CD4-positive, alpha-beta T cell treated with Interleukin-15 for 1 hour (primary cell): ENCODE results near the gene ASTN2.
"Not testable (repeated sequence)": the region's sequence is repeated elsewhere in the genome, so short reads cannot be mapped to it uniquely, and the experiment has no call there.

Source experiments
- DNase-seq: peaks from one replicate; pipeline ENCODE4 v3.0.0-alpha.2; 2020

The ASTN2 gene

GRCh38 chr9:116467740-116468351, 947.0 kb downstream of the ASTN2 start:
- no peak for DNase-seq

- no peak for DNase-seq
Observed at GRCh38 chr9:116466271-116467235, 948.3 kb downstream of the ASTN2 start.

- DNase-seq, result no peak
Observed at GRCh38 chr9:116465576-116466270, 949.1 kb downstream of the ASTN2 start.

- DNase-seq, result no peak
Observed at GRCh38 chr9:116464987-116465571, 949.8 kb downstream of the ASTN2 start.

GRCh38 chr9:116464423-116464822, 950.4 kb downstream of the ASTN2 start:
- no peak for DNase-seq

GRCh38 chr9:116461632-116462031, 953.2 kb downstream of the ASTN2 start:
- DNase-seq, result no peak

GRCh38 chr9:116460026-116460425, 954.8 kb downstream of the ASTN2 start:
- DNase-seq, result no peak

- no peak for DNase-seq
Observed at GRCh38 chr9:116459576-116459975, 955.3 kb downstream of the ASTN2 start.

GRCh38 chr9:116456490-116457088, 958.3 kb downstream of the ASTN2 start:
- DNase-seq, result no peak

GRCh38 chr9:116454539-116454938, 960.3 kb downstream of the ASTN2 start:
- DNase-seq, result not testable (repeated sequence)

GRCh38 chr9:116453785-116454184, 961.1 kb downstream of the ASTN2 start:
- DNase-seq, result no peak

GRCh38 chr9:116452634-116453033, 962.2 kb downstream of the ASTN2 start:
- DNase-seq, result no peak

GRCh38 chr9:116452227-116452626, 962.6 kb downstream of the ASTN2 start:
- DNase-seq, result no peak

- DNase-seq, result no peak
Observed at GRCh38 chr9:116451500-116452115, 963.2 kb downstream of the ASTN2 start.

- DNase-seq, result no peak
Observed at GRCh38 chr9:116450378-116451139, 964.3 kb downstream of the ASTN2 start.

- DNase-seq, result no peak
Observed at GRCh38 chr9:116449949-116450348, 964.9 kb downstream of the ASTN2 start.

GRCh38 chr9:116448431-116448830, 966.4 kb downstream of the ASTN2 start:
- DNase-seq, result no peak

GRCh38 chr9:116447934-116448333, 966.9 kb downstream of the ASTN2 start:
- DNase-seq, result no peak

- no peak for DNase-seq
Observed at GRCh38 chr9:116442528-116442927, 972.3 kb downstream of the ASTN2 start.

- DNase-seq, result no peak
Observed at GRCh38 chr9:116437411-116438370, 977.2 kb downstream of the ASTN2 start.
